Hematopoietic multipotent progenitor cell treated with erythropoietin and hydrocortisone succinate and interleukin-3 and kit ligand, for 15 days (in vitro differentiated cells): Measurements from ENCODE around the gene RPS16.

ENCODE experiments used
- DNase-seq: peaks from one replicate; pipeline ENCODE4 v3.0.0-alpha.2; 2015; ENCODE audit warnings: low spot score

The RPS16 gene

GRCh38 chr19:39422020-39422419 lies 13.7 kb downstream of the RPS16 start:
- no peak for DNase-seq

DNA sequence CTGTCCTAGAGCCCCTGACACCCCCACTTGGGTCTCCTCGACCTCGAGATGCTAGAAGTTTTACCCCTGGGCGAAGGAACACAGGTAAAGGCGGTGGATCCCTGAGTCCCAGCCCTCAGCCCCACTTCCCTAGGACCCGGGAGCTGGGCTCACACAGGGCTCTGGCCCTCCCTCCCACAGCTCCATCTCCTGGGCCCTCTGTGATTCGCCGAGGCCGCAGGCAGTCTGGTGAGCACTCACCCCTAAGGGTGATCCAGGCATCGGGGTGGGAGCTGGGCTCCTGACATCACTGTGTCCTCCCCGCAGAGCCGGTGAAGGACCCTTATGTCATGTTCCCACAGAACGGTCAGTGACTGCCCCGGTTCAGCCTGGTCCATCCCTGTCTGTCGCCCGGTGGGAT lies 15.0 kb downstream of the RPS16 start:
- DNase-seq = no peak

GRCh38 chr19:39419003-39419402 lies 16.7 kb downstream of the RPS16 start:
- DNase-seq = no peak

DNA sequence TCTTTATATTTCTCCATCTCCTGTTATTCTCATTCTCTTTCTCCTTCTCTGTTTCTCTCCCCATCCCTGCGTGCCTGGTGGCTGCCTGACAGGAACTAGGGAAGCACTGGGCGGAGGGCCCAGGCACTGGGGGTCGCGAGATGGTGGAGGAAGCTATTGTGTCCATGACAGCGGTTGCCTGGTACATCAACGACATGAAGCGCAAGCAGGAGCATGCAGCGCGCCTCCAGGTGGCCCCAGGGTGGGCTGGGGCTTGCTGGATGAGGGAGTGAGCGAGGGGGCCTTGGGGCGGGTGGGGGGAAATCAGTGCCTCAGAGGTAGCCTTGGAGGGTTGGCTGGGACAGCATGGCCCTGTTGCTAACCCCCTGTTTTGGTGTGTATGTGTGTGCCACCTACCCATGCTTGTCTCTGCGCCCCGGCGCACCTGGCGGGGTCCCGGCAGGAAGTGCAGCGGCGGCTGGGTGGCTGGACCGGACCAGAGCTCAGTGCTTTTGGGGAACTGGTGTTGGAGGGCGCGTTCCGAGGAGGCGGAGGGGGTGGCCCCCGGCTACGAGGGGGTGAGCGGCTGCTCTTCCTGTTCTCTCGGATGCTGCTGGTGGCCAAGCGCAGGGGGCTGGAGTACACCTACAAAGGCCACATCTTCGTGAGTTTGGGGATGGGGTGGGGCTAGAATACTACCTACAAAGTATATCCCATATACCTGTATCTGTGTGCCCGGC lies 18.1 kb downstream of the RPS16 start:
- DNase-seq = no peak

GRCh38 chr19:39416152-39417120 lies 19.3 kb downstream of the RPS16 start:
- DNase-seq = no peak

DNA sequence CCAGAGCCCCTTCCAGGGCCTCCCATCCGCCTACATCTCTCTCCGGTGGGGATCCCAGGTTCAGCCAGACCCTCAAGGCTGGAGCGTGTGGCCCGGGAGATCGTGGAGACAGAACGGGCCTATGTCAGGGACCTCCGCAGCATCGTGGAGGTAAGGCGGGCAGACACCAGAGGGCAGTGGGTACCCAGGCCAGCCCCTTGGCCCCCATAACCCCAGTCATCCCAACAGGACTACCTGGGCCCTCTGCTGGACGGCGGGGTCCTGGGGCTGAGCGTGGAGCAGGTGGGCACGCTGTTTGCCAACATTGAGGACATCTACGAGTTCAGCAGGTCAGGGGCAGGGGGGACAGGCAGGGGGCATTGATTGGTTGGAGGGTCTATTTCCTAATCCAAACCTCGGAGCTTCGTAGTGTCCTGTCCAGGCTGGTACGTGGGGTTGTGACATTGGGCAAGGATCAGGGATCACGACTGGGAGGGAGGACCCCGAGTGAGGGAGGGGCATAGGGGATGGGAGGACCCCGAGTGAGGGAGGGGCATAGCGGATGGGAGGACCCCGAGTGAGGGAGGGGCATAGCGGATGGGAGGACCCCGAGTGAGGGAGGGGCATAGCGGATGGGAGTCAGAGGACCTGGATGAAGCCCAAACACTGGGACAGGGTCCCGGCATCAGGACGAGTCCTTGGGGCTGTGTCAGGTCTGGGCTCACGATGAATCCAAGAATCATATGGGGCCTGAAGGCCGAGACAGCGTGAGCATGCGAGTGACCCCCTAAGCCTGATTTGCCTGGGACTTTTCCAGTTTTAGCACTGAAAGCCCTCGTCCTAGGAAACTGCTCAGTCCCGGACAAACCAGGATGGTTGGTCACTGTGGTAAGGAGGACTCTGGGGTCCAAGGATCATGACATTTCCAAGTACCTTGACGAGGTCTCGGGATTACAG lies 20.4 kb downstream of the RPS16 start:
- DNase-seq = no peak

DNA sequence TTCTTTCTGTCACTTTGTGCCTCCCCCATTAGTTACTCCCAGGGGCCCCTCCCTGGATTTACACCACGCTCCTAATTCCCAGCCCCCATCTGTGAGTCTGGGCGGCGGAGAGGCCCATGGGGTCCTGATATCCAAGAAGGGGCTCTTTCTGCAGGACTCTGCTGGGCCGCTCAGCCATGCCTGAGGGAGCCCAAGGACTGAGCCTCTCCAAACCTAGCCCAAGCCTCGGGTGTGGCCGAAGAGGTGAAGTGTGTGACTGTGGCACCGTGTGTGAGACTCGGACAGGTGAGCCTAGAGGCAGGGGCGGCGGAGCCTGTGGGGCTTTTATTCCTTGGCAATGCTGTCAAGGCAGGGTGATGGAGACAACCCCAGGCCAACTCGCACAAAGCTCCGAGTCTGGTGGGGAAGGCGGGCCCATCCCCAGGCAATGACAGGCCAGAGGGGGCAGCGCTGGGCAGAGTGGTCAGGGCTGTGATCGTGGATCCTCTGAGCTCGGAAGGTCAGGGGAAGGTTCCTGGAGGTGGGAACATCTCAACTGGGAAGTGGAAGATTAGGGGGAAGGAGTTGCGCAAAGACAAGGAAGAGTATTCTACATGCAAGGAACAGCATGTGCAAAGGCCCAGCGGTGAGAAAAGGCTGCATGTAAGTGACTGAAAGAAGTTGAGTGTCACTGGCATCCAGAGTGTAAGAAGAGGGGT lies 21.7 kb downstream of the RPS16 start:
- DNase-seq = no peak

GRCh38 chr19:39413272-39413910 lies 22.4 kb downstream of the RPS16 start:
- no peak for DNase-seq

DNA sequence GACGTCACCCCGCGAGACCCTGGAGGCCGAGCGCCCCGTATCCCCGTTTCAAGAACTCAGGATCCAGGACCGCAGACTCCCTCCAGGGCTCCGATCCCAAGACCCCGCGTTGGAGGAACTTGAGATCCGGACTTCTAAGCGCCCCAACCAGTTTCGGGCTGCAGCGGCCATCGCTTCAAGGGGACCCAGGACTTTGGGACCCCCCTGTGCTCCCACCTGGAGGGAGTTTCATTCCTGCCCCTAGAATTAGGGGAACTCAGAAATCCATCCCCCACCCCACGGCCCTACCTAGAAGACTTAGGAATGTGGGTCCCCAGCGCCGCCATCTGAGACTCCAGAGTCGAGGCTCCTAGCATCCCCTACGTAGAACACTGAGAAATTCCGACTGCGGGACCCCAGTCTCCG lies 22.9 kb downstream of the RPS16 start:
- no peak for DNase-seq

GRCh38 chr19:39412100-39412866 lies 23.5 kb downstream of the RPS16 start, which contains the start of gene PLEKHG2:
TSS of gene PLEKHG2 (plus strand) at chr19:39412669. CDS start at chr19:39414087, 1,418 bp downstream.
- DNase-seq = peak; percentile 95

DNA sequence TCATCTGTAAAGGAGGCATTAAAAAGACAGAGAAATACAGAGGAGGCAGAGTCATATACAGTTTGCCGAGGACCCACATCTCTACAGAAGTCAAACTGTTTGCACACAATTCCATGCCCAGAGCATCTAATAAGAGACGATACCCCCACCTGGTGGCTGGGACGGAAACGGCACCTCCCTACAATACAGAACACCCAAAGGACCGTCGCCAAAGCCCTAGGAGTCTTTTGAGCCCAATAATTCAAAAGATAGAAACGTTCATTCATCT lies 24.0 kb downstream of the RPS16 start:
- peak; percentile 93 for DNase-seq

DNA sequence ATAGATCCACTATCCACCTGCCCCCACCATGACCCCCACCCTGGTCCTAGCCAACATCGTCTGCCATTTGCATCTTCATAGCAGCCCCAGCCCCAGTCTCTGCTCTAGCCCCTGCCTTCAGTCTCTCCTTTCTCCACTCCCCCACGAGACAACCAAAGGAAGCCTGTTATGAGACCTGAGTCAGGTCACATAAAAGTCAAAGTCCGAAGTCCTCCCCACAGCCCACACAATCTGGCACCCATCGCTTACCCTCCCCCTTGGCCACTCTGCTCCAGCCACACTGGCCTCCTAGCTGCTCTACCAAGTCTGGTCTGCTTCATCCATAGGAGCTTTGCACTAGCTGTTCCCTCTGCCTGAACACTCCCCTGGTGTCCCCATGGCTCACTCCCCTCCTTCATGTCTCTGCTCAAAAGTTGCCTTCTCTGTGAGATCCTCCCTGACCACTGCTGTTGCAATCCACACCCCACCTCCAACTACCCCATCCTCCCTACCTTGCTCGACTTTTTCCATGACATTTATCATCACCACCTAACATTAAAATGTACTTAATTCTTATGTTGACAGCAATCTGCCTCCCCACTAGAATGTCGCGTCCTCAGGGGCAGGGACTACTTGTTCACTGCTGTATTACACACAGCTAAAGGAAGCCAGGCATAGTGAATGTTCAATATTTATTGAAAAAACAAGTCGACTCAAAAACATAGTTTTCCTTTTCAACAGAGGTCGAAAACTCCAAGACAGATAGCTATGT lies 24.5 kb downstream of the RPS16 start:
- DNase-seq = no peak

DNA sequence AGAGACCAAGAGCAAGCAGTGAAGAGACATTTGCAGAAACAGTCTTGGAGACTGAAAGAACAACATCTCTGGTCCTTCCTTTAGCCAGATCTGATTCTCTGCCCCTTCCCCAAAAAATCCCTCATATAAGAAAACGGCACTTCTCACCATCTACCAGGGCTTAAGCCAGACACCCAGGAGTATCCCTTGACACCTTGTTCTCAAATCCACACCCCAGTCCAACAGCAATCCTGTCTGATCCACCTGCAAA lies 25.0 kb downstream of the RPS16 start:
- DNase-seq = peak; percentile 11

GRCh38 chr19:39410017-39410830 lies 25.5 kb downstream of the RPS16 start:
- peak; percentile 13 for DNase-seq

GRCh38 chr19:39409208-39410016 lies 26.3 kb downstream of the RPS16 start:
- DNase-seq = peak; percentile 62

DNA sequence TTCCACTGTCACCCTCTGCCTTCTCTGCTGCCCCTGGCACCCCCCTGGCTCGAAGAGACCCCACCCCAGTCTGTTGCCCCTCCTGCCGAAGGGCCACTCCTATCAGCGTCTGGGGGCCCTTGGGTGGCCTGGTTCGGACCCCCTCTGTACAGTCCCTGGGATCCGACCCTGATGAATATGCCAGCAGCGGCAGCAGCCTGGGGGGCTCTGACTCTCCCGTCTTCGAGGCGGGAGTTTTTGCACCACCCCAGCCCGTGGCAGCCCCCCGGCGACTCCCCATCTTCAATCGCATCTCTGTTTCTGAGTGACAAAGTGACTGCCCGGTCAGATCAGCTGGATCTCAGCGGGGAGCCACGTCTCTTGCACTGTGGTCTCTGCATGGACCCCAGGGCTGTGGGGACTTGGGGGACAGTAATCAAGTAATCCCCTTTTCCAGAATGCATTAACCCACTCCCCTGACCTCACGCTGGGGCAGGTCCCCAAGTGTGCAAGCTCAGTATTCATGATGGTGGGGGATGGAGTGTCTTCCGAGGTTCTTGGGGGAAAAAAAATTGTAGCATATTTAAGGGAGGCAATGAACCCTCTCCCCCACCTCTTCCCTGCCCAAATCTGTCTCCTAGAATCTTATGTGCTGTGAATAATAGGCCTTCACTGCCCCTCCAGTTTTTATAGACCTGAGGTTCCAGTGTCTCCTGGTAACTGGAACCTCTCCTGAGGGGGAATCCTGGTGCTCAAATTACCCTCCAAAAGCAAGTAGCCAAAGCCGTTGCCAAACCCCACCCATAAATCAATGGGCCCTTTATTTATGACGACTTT lies 27.1 kb downstream of the RPS16 start:
- peak; percentile 21 for DNase-seq
